ENCODE measurements around the gene EIPR1. TPM values are rescaled to one million over a fixed set of nuclear protein-coding genes. Genes with fewer than 3 reads are reported as not detected.

EIPR1 gene
- total RNA-seq, 1 experiment from 2014 or later: 40.4 TPM

DNA sequence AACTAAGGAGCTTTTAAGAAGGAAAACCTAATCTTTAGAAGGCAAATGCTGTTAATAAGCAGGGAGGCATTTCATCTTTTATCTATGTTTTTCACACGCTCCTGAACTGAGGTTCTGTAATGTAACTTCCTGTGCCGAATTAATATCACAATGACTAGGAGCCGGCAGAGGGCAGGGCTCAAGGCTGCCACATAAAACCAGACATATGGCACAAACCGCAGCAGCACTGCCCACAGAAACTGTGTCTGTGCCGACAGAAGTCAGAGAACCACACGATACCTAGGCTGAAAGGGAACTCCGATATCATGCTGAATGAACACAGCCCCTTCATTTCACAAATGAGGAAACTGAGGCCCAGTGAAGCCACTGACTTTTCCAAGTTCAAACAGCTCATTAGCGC, 112.1 kb downstream of the EIPR1 start:
- Histone ChIP-seq H3K36me3 (ENCODE audit: low read depth) (no peaks in the 10 kb centered on the region; the same call in 1 of the 2 replicates), H3K4me2 (no peak overlapping the region), H3K4me1 (replicated peaks; ENCODE audit: insufficient read depth) (no peaks in the 10 kb centered on the region), H3K79me2 (ENCODE audit: low read depth) (no peaks in the 10 kb centered on the region), H3K9me3 (ENCODE audit: insufficient read depth, low read depth) (no peaks in the 10 kb centered on the region), H2AFZ (no peak overlapping the region), H3F3A (ENCODE audit: insufficient read depth, low read depth) (no peaks in the 10 kb centered on the region), H4K20me1 (ENCODE audit: insufficient read depth) (peaks cover 30% of the 10 kb centered on the region), H3K27me3 (ENCODE audit: insufficient read depth, low read depth) (no peaks in the 10 kb centered on the region), H3K27ac (no peak overlapping the region), H3K4me3 (no peak overlapping the region), H3K9me2 (ENCODE audit: insufficient read depth) (no peaks in the 10 kb centered on the region)
- intact Hi-C loops (cut with micrococcal nuclease; ENCODE audit: unreplicated experiment): no loop called here
- CTCF ChIA-PET: no interaction called here
- TF ChIP-seq, protein P1, sequence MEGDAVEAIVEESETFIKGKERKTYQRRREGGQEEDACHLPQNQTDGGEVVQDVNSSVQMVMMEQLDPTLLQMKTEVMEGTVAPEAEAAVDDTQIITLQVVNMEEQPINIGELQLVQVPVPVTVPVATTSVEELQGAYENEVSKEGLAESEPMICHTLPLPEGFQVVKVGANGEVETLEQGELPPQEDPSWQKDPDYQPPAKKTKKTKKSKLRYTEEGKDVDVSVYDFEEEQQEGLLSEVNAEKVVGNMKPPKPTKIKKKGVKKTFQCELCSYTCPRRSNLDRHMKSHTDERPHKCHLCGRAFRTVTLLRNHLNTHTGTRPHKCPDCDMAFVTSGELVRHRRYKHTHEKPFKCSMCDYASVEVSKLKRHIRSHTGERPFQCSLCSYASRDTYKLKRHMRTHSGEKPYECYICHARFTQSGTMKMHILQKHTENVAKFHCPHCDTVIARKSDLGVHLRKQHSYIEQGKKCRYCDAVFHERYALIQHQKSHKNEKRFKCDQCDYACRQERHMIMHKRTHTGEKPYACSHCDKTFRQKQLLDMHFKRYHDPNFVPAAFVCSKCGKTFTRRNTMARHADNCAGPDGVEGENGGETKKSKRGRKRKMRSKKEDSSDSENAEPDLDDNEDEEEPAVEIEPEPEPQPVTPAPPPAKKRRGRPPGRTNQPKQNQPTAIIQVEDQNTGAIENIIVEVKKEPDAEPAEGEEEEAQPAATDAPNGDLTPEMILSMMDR (conservative IDR thresholded peaks at IDR 0.05): no peak
- TF ChIP-seq EZH2 (IDR thresholded peaks at IDR 0.05; ENCODE audit: low read depth): no peak
- no peak for DNase-seq
- BruUV-seq (replicated peaks): no TSS peak
- POLR2A ChIA-PET (ENCODE audit: unreplicated experiment): no interaction called here

DNA sequence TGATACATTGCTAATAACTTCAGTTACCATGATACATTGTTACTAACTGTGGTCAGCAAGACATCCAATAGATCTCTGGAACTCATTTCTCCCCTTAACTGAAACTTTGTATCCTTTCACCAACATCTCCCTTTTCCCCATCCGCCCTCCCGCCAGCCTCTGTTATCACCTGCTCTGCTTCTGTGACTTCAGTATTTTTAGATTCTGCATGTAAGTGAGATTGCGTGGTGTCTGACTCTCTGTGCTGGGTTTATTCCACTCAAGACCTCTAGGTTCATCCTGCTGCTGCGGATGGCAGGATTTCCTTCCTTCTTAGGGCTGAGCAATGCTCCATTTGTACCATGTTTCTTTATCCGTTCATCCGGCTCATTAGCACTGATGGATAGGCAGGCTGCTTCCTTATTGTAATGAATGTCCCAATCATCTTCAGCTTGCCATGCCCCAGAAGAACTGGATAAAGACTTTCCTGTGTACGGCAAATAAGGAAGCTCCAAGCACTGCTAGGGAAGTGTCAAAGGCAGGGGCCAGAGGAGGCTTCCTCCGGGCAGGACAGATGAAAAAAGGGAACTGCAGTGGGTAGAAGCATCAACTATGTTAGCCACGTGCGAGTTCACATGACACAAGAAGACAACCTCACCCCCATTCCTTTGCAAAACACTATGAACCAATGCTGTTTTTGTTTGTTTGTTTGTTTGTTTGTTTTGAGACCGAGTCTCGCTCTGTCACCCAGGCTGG, 113.4 kb downstream of the EIPR1 start:
- POLR2A ChIA-PET (ENCODE audit: unreplicated experiment): no interaction called here
- intact Hi-C loops (cut with micrococcal nuclease; ENCODE audit: unreplicated experiment): no loop called here
- Histone ChIP-seq H3K4me3 (no peak overlapping the region), H3K9me3 (ENCODE audit: insufficient read depth, low read depth) (no peaks in the 10 kb centered on the region), H3K36me3 (ENCODE audit: low read depth) (no peaks in the 10 kb centered on the region), H3K27me3 (ENCODE audit: insufficient read depth, low read depth) (no peaks in the 10 kb centered on the region), H4K20me1 (ENCODE audit: insufficient read depth) (peaks cover 36% of the 10 kb centered on the region), H3K9me2 (ENCODE audit: insufficient read depth) (no peaks in the 10 kb centered on the region), H3K4me2 (no peak overlapping the region), H3K79me2 (ENCODE audit: low read depth) (no peaks in the 10 kb centered on the region), H3K27ac (no peak overlapping the region), H3F3A (ENCODE audit: insufficient read depth, low read depth) (0 out of 2 replicates have a peak, but pooled peaks cover 3% of the 10 kb centered on the region), H2AFZ (no peak overlapping the region), H3K4me1 (replicated peaks; ENCODE audit: insufficient read depth) (no peaks in the 10 kb centered on the region)
- TF ChIP-seq, protein P1 (conservative IDR thresholded peaks at IDR 0.05): no peak
- no peak for TF ChIP-seq EZH2 (IDR thresholded peaks at IDR 0.05; ENCODE audit: low read depth)
- BruUV-seq (replicated peaks): no TSS peak
- CTCF ChIA-PET: no interaction called here
- DNase-seq: no peak

DNA sequence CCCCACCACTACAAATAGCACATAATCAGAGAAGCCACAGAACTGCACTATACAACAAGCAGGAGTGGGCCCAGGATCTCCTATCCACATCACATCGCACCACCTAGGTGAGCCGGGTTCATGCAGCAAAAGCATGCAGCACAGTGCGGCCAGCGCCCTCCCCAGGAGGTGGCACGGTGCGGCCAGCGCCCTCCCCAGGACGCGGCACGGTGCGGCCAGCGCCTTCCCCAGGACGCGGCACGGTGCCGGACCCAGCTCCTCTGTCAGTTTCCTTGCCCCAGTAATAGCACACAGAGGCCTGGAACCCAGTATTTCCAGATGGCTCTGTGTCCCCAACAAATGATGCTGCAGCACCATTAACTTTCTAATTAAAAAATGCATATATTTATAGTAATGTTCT, 114.1 kb downstream of the EIPR1 start:
- H3K27me3 ChIP-seq (ENCODE audit: insufficient read depth, low read depth): no peaks in the 10 kb centered on the region
- intact Hi-C loops (cut with micrococcal nuclease; ENCODE audit: unreplicated experiment): no loop called here
- peaks cover 41% of the 10 kb centered on the region for H4K20me1 ChIP-seq (ENCODE audit: insufficient read depth)
- no peak overlapping the region for H3K4me3 ChIP-seq
- no peak overlapping the region for H2AFZ ChIP-seq
- TF ChIP-seq EZH2 (IDR thresholded peaks at IDR 0.05; ENCODE audit: low read depth): no peak
- TF ChIP-seq, protein P1 (conservative IDR thresholded peaks at IDR 0.05): no peak
- H3K36me3 ChIP-seq (ENCODE audit: low read depth): no peaks in the 10 kb centered on the region
- no peaks in the 10 kb centered on the region for H3K4me1 ChIP-seq (replicated peaks; ENCODE audit: insufficient read depth)
- no peaks in the 10 kb centered on the region for H3K9me2 ChIP-seq (ENCODE audit: insufficient read depth)
- no peak for DNase-seq
- no peaks in the 10 kb centered on the region for H3K79me2 ChIP-seq (ENCODE audit: low read depth)
- ChIA-PET CTCF (no interaction called here), POLR2A (ENCODE audit: unreplicated experiment) (no interaction called here)
- H3K4me2 ChIP-seq: no peak overlapping the region
- no peak overlapping the region for H3K27ac ChIP-seq
- H3F3A ChIP-seq (ENCODE audit: insufficient read depth, low read depth): peaks cover 3% of the 10 kb centered on the region; the same call in 1 of the 2 replicates
- no TSS peak for BruUV-seq (replicated peaks)
- H3K9me3 ChIP-seq (ENCODE audit: insufficient read depth, low read depth): peaks cover under 1% of the 10 kb centered on the region; the same call in 1 of the 2 replicates
